HL-60/S4 (cell line): ENCODE data around the gene CACNB3.
"Not testable (repeated sequence)": the region's sequence is repeated elsewhere in the genome, so short reads cannot be mapped to it uniquely, and the experiment has no call there.

ENCODE experiments used
- in situ Hi-C: fragments of 300-500 bp; cut with MboI; formaldehyde crosslinking; loops from 2 replicates; pipeline ENCODE4 v1.14.3; 2022; ENCODE audit warnings: low sequenced_read_pairs

The CACNB3 gene

DNA sequence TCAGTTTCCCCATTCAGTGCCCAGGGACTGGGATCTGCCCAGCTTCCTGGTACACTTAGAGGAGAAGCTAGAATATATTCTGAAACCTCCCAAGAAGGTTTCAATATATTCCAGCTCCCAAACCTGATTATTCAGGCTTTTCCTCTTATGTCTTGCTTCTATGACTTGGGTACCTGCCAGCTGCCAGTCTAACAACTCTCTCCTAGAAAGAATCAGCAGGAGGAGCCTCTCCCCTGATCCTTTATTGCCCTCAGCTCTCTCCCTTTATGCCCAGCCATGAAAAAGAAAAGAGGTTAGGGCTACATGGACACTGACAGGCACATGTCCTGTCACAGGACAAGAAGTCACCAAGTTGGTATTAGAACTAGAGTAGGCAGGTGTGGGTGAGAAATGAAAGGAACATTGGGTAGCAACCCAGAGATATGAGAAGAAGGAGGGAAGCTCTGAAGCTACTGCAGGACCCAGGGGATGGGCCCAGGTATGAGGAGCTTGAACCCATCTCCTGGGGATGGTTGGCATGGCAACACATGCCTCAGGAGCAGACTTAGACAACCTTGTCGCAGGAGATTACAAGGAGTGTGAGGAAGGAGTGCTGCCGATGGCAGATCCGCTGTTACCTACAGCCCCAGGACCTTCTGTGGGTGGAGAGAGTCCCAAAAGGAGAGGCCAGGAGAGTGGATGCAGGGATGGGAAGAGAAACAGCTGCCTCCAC is 2.0 kb upstream of the CACNB3 start:
- in situ Hi-C loops, result no loop called here

DNA sequence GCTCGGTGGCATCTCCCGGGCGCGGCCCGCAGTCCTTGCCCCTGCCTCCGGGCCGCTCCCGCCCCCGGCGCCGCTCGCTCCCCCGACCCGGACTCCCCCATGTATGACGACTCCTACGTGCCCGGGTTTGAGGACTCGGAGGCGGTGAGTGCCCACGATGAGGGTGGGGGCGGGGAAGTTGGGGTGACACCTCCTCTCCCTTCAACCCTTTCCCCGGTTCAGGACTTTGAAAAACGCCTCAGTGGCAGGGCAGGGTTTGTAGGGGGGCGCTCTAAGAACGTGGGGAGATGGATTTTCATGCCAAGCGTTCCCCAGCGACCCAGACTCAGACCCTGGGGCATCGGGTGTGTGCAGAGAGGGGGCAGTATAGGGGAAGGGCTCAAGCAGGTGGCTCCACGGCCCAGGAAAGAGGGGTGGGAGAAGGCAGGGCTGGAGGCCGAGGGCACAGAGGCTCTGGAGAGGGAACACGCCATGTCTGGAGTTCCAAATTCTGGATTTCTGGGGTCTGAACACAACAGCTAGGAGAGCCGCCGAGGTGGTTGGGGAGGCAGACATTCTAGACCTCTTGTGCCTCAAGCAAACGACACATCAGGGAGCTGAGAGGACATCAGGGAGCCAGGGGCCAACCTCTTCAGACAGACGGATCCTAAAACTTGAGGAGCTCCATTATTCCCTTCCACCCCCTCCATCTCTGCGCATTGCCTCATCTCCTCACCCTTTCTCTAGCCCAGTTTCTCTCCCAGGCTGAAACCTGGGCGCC is 715 bp downstream of the CACNB3 start:
- in situ Hi-C loops, result no loop called here

DNA sequence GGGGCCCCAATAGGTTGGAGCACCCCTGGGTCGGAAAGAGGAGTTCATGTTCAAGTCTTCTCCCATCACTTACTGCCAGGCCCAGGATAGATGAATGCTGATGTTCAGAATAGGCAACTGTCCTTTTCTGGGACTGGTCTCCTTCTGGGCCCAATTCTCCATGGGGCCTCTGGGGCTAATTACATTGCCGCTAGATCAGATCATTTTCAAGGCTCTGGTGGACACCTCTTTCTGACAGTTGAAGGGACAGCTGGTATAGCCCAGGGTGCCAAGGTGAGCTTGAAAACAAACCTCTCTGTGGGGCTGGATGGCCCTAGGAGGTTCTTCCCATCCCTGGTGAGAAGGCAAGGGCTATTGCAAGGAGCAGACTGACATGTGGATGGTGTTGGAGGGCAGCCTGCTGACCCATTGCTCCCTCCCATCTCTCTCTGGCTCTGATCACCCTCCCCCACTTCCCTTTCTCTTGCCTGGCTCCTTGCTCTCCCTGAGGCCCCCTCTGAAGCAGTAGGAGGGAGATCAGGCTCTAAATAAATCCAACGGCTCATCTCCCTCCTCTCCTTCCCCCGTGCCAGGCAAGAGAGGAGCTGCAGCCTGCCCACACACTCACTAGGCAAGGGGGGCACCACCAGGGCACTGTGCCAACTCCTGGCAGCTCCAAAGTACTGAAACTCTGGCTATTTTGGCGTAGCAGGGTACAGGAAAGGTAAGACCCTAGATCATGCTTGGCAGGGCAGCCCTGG is 1.9 kb downstream of the CACNB3 start:
- in situ Hi-C loops, result no loop called here

DNA sequence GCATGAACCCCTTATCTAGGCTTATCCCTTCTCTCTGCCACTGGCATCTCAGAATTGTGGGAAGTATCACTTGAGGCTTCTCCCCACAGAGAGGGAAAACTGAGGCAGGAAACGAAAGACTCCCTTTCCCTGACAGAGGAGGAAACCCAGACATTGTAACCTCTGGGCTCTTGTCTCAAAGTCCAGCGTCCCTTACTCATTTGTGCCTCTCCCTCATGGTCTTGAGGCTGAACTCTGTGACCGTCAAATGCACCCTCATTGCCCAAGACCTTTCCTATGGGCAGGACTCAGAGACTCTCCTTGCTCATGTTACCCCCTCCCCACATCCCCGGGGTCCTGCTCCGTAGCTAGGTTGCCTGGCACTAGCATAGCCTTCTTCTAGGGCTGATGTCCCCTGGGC is 3.8 kb downstream of the CACNB3 start:
- in situ Hi-C loops, result no loop called here

DNA sequence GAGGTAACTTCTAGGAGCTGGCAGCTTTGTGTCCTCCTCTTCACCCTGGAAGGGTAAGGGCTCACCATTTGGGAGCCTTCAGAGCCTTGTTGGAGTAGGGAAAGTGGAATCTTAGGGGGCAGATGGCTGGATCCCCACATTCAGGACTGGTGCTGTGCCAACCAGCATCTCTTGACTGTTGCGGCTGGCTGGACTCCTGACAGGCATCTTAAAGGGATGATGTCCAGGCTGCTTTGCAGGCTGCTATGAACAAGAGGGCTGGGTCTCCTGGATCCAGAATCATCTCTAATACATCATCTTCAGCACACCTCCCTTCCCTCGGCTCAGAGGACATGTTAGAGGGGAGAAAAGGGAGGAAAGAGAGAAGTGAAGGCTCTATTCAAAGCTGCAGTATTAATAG is 4.4 kb downstream of the CACNB3 start:
- in situ Hi-C loops, result no loop called here

DNA sequence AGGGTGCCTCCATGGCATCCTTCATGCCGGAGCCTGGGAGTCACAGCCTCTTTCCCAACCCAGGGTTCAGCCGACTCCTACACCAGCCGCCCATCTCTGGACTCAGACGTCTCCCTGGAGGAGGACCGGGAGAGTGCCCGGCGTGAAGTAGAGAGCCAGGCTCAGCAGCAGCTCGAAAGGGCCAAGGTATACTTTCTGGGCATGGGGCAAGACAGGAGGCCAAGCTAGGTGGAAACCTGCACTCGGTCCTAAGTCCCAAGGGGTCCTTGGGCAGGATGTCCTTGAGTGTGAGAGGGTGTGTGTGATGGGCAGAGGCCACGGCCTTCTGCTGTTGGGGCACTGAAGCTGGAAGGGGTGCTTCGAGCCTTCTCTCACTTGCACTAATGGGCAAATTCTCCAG is 5.0 kb downstream of the CACNB3 start:
- in situ Hi-C loops, result no loop called here

DNA sequence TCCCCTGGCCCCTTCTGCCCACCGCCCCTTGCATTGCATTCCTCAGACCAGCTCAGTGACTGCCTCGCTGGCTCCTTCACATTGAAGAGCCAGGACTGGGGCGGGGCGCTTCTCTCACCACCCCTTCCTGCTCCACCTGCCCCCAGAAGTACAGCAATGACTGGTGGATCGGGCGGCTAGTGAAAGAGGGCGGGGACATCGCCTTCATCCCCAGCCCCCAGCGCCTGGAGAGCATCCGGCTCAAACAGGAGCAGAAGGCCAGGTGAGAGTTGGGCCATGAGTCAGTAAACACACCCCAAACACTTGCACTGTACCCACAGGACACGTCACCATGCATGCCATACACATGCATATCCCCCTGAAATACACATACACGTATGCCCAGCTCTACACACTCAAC is 5.8 kb downstream of the CACNB3 start:
- in situ Hi-C loops, result no loop called here

DNA sequence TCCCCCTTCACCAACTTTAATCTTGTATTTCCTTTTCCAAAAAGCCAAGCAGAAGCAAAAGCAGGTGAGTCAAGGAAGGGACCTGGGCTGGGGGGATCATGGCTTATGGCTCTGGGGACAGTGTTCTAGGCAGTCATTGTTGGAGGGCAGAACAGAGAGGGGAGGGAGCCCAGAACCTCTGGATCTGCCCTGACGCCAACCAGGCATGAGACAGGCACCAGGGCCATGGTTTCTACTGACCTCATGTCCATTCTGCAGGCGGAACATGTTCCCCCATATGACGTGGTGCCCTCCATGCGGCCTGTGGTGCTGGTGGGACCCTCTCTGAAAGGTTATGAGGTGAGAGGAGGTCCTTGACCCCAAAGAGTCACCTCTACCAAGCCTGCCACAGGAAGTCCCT is 6.6 kb downstream of the CACNB3 start:
- in situ Hi-C loops, result no loop called here

DNA sequence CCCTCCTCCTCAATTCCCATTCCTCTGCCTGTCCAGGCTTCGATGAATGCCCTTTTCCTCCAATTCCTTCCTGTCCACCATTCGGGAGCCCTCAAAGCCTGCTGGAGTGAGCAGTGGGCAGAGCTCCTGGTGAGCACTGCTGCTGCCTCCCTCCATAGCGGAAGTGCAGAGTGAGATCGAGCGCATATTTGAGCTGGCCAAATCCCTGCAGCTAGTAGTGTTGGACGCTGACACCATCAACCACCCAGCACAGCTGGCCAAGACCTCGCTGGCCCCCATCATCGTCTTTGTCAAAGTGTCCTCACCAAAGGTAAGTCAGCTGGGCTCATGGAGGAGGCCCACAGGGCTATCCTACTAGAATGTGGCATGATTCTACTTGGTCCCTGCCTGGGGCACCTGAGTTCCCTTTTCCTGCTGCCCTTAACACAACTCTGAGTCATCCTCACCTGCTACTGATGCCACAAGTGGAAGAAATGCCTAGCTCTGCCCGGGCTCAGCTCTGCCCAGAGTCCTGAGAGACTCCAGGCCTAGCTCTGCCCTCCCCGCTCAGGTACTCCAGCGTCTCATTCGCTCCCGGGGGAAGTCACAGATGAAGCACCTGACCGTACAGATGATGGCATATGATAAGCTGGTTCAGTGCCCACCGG is 8.0 kb downstream of the CACNB3 start:
- in situ Hi-C loops, result no loop called here

DNA sequence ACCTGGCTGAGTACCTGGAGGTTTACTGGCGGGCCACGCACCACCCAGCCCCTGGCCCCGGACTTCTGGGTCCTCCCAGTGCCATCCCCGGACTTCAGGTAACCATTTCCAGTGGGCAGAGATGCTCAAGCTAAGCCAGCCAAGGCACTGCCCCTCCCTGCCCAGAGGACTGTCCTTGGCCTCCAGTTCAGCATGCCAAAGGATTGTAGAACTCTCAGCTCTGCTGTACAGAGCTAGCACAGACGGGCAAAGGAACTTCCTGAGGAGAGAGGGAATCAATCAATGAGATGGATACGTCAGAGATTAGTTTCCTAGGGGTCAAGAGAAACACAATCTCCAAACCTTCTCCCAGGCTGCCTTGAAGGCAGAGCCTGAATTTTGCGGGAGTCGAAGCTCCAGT is 8.7 kb downstream of the CACNB3 start:
- in situ Hi-C loops, result no loop called here

DNA sequence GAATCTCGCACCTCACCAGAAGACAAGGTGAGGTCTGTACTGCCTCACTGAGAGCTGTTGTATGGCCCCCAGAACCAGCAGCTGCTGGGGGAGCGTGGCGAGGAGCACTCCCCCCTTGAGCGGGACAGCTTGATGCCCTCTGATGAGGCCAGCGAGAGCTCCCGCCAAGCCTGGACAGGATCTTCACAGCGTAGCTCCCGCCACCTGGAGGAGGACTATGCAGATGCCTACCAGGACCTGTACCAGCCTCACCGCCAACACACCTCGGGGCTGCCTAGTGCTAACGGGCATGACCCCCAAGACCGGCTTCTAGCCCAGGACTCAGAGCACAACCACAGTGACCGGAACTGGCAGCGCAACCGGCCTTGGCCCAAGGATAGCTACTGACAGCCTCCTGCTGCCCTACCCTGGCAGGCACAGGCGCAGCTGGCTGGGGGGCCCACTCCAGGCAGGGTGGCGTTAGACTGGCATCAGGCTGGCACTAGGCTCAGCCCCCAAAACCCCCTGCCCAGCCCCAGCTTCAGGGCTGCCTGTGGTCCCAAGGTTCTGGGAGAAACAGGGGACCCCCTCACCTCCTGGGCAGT is 9.3 kb downstream of the CACNB3 start:
- in situ Hi-C loops, result no loop called here

DNA sequence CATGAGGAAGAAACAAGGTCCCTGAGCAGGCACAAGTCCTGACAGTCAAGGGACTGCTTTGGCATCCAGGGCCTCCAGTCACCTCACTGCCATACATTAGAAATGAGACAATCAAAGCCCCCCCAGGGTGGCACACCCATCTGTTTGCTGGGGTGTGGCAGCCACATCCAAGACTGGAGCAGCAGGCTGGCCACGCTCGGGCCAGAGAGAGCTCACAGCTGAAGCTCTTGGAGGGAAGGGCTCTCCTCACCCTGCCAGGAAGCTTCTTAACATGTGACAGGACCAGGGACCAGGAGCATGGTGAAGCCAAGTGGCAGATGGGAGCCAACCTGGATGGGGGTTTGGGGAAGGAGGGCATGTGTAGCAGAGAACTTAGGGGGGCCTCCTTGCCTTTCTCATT is 10.0 kb downstream of the CACNB3 start:
- in situ Hi-C loops, result no loop called here

DNA sequence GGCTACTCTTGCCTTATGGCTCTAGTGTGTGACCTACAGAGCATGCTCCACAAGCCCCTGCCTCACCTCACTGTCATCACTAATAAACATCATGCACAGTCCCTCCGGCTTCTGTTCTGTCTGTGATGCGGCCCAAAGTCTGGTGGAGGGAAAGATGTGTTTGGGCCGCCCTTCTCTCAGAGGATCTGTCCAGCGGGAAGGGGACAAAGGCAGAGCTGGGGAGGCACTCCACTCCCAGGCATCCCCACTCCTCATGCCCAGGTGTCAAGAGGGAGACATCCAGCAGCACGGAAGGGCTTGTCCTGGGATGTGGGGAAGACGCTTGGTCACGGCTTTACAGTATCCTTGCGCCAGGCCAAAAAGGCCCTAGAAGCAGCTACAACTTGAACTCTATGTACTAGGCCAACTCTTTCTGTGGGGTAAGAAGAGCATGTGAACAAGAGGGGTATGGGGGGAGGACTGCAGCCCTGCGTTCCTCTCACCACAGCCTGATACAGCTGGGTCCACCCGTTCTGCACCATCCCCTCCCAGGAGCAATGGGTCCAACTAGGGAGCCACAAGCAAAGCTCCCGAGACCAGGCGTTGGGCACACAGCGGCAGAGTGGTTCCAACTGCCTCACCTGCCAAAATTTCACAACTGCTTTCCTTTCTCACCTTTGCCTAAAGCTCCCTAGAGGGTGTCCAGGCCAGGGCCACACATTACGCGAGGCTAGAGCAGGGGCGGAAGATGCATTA is 10.7 kb downstream of the CACNB3 start:
- in situ Hi-C loops, result no loop called here

DNA sequence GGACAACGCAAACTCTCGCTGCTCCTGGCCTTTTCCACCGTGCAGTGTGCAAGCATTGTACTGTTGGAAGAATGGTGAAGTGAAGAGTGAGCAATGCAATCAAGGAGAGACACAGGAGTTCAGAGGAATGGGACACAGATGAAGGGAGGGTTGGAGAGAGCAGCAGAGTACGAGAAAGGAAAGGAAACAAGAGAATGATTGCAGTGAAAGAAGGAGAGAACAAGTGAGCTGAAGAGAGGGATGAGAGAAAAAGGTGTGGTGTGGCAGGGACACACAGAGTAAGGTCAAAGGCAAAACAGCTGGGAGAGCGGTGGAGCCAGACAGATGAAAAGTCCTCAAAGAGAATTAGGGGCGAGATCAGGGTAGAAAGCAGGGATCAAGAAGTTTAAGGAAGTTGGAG is 13.0 kb downstream of the CACNB3 start:
- in situ Hi-C loops, result no loop called here

DNA sequence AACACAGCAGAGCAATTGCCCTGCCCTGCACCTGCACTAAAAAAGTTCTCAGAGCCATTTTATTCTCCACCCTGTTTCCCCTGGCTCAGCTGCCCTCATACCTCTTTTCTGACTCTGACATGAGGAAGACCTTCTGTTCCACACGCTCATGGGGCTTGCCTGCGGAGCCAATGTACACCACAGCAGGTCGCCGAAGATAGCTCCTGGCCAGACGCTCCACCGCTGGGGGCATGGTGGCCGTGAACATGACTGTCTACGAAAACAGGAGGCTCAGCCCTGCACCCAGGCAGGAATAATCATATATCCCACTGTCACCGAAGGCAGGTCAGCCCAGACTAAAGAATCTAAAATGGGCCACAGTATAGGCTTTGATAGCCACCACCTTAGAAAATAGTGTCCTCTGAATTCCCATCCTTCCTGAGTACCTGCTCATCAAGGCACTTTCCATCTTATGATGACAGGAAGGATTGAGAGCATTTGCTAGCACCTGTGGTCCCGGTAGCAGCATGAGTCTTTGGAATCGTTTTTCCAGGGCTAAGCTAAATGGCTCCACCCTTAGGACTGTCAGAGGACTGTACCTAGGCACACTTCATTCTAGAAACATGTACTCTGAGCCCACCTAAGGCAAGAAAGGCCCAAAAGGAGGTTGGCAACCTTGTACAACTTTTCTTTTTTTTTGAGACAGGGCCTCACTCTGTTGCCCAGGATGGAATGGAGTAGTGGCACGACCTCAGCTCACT is 14.2 kb downstream of the CACNB3 start:
- in situ Hi-C loops, result no loop called here

DNA sequence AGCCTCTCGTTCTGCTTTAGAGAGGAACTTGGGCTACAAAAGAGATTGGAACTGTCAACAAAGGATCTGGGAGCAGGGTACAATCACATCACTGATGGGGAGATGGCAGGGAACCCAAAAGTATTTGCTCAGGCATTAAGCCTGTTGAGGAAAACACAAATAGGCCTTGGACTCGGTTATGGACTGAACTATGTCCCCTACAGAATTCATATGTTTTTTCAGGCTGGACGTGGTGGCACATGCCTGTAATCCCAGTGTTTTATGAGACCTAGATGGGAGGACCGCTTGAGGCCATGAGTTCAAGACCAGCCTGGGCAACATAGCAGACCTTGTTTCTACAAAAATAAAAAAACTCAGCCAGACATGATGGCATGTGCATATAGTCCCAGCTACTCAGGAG is 19.8 kb downstream of the CACNB3 start:
- in situ Hi-C loops, result no loop called here

DNA sequence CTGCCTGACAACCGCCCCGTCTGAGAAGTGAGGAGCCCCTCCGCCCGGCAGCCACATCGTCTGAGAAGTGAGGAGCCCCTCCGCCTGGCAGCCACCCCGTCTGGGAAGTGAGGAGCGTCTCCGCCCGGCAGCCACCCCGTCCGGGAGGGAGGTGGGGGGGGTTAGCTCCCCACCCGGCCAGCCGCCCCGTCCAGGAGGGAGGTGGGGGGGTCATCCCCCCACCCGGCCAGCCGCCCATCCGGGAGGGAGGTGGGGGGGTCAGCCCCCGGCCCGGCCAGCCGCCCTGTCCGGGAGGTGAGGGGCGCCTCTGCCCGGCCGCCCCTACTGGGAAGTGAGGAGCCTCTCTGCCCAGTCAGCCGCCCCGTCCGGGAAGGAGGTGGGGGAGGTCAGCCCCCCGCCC is 23.7 kb downstream of the CACNB3 start:
- in situ Hi-C loops, result not testable (repeated sequence)

DNA sequence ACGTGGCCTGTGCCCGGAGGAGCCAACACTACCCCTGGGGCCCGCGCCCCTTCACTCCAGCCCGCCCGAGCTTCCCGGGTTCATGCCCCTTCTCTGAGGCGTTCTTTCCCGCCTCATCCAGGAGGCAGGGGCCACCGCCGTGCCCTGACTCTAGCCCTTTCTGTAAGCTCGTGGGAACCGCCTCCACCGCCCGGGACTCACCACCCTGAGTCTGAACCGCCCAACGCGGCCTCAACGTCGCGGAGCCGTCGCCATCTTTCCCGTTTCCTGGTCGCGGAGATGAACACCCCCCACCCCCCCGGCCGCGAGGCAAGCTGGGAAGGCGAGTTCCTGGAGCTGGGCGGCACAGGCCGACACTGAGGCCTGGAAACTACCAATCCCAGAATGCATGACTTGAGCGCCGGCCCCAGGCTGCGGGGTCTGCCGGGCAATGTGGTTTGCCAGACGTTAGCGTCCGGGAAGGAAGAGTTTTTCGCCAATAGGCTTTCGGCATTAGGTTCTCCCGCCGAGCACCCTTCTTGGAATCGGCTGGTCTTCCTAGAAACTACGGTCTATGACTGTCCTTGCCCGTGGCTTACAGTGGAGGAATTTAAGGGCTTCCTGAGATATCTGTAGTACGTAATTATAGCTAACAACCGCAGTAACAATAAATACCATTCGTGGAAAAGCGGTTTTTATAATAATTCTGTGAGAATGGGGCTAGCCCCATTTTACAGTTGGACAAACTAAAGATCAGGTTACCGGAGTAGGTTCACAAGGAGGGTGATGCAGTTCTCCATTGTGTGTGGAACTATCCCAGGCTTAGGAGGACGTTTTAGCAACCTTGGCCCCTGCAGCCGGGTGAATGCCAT is 33.8 kb downstream of the CACNB3 start, which contains the start of gene DDX23:
TSS of gene DDX23 (minus strand) at position 281 of the 851 bp plus-strand sequence. CDS start 6,381 bp downstream, outside the sequence.
- in situ Hi-C loops, result no loop called here
